ENCODE data around the gene ADORA2A. TPM values are rescaled to one million over a fixed set of nuclear protein-coding genes. Genes with fewer than 3 reads are reported as not detected.

ADORA2A gene
- total and polyA plus RNA-seq, 10 of the 15 experiments (the other 5 are each of a cell fraction or from before 2014, with no cell fraction given) = 0.69 to 31.2 (median 18.3) TPM

- DNase-seq (ENCODE audit: low read depth, low spot score) (no peak), FAIRE-seq (no peak), ATAC-seq (peak; percentile 64)
- Histone ChIP-seq H3K36me3 (ENCODE audit: control insufficient read depth in 2 of 2, insufficient read depth in 2 of 2, low read length in 1 of 2) (no peaks in the 10 kb centered on the region), H3K4me2 (ENCODE audit: control insufficient read depth, insufficient read depth) (no peak overlapping the region), H3K27me3 (replicated peaks in 1 of 2; ENCODE audit: control insufficient read depth in 2 of 2, insufficient read depth in 2 of 2, low read length in 1 of 2) (no peaks in the 10 kb centered on the region), H4K20me1 (ENCODE audit: control insufficient read depth, insufficient read depth) (no peaks in the 10 kb centered on the region), H3K4me3 (no peak overlapping the region), H3K9ac (ENCODE audit: control insufficient read depth, insufficient read depth, low read length) (no peak overlapping the region), H3K27ac (ENCODE audit: control insufficient read depth, insufficient read depth) (no peak overlapping the region), H3K79me2 (ENCODE audit: control insufficient read depth, insufficient read depth, low read length) (no peaks in the 10 kb centered on the region), H2AFZ (ENCODE audit: control insufficient read depth, low read depth, low read length) (no peak overlapping the region), H3K9me3 (replicated peaks; ENCODE audit: control insufficient read depth, insufficient read depth, low read length) (no peaks in the 10 kb centered on the region), H3K4me1 (ENCODE audit: control insufficient read depth, insufficient read depth, low read length) (no peaks in the 10 kb centered on the region)
- in situ Hi-C loops (cut with MboI) = no loop called here
- ChIA-PET RAD21 (ENCODE audit: unreplicated experiment) (interaction anchor here (2.2 to 2.3 kb wide), 3 partner anchors 25 to 59 kb away, joined by 4 to 6 read pairs (median 5); no protein-coding TSS in a partner anchor), CTCF (interaction anchor here (0.8 to 3.1 kb wide), 14 partner anchors 12 to 163 kb away, joined by 3 to 14 read pairs (median 5); partner anchors contain the start of gene ADORA2A), SMC1A (ENCODE audit: uncharacterized antibody, unreplicated experiment) (interaction anchor here (0.9 to 2.5 kb wide), 8 partner anchors 17 to 87 kb away, joined by 3 to 6 read pairs (median 3); no protein-coding TSS in a partner anchor), POLR2A (interaction anchor here (1.4 kb wide), 1 partner anchor 24 kb away, joined by 4 read pairs; no protein-coding TSS in a partner anchor)
- BruUV-seq (replicated peaks) = no TSS peak
- 83% methylated on average over 3 of the region's 3 CpGs for WGBS (ENCODE audit: insufficient coverage, insufficient replicate concordance, low lambda C conversion rate, missing lambda C conversion rate)
- intact Hi-C loops (cut with micrococcal nuclease; ENCODE audit: unreplicated experiment) = no loop called here
- TF ChIP-seq USF1 (IDR thresholded peaks at IDR 0.05; ENCODE audit: borderline replicate concordance, extremely low read length, insufficient read depth, low read depth, low read length) = no peak
- TF ChIP-seq CTCF (IDR thresholded peaks at IDR 0.05 in 2 of 3, conservative IDR thresholded peaks at IDR 0.05 in 1 of 3; ENCODE audit: control insufficient read depth in 2 of 3, extremely low read depth in 1 of 3, insufficient read depth in 1 of 3, low read depth in 3 of 3, low read length in 3 of 3) = peak in 2 of 3 experiments; percentile 15 to 42; a peak in 3 of 6 replicates
- peak; percentile 55; the same call in 1 of the 2 replicates for TF ChIP-seq SMC3 (IDR thresholded peaks at IDR 0.05; ENCODE audit: borderline replicate concordance, low read length)
- TF ChIP-seq CREM (IDR thresholded peaks at IDR 0.05; ENCODE audit: low read depth) = no peak
- peak; percentile 60 for TF ChIP-seq RAD21 (IDR thresholded peaks at IDR 0.05; ENCODE audit: insufficient read depth, low read depth, low read length)
These were observed 58.2 kb downstream of the ADORA2A start for GRCh38 chr22:24485608-24486007.
